IMR-90 (cell line): ENCODE measurements around the gene ADORA2A. TPM values are rescaled to one million over a fixed set of nuclear protein-coding genes. Genes with fewer than 3 reads are reported as not detected.
A peak's percentile ranks its signal among the peaks of the same experiment; 100 is the strongest.

ENCODE experiments used
- ATAC-seq: fragments of 200-7000 bp; cut with Tn5 transposase; 2 replicates; pipeline ENCODE4 v1.9.1; 2020; ENCODE audit warnings: low read depth, mild to moderate bottlenecking, moderate library complexity
- BruUV-seq: library from RNA; stranded (reverse); fragments of 400-500 nt; replicated peaks from 2 replicates; lab custom pipeline; 2021; lab: Mats Ljungman, UMichigan
- CTCF ChIA-PET: fragments of 300-600 bp; formaldehyde crosslinking; extraction: SDS; loops from one replicate; lab custom pipeline; 2021; ENCODE audit warnings: antibody characterized with exemption; lab: Yijun Ruan, JAX
- POLR2A ChIA-PET: fragments of 300-600 bp; sonication (Branson Sonifier 250); formaldehyde crosslinking; loops from one replicate; lab custom pipeline; 2022; ENCODE audit warnings: antibody characterized with exemption; ENCODE audit not compliant: unreplicated experiment; lab: Charles Lee
- DNase-seq: peaks from one replicate; pipeline ENCODE4 v3.0.0; 2013
- H2AFZ ChIP-seq: replicated peaks from 2 replicates; pipeline ENCODE3; 2013; ENCODE audit warnings: low read length, mild to moderate bottlenecking; ENCODE audit not compliant: poor library complexity
- H2AK5ac ChIP-seq: 2 replicates; pipeline ENCODE4 v1.6.1; 2013; ENCODE audit warnings: low read depth, low read length, inconsistent platforms
- H2AK9ac ChIP-seq: replicated peaks from 2 replicates; pipeline ENCODE3; 2013; ENCODE audit warnings: mild to moderate bottlenecking, low read depth, low read length, moderate library complexity; ENCODE audit not compliant: poor library complexity
- H2BK120ac ChIP-seq: 2 replicates; pipeline ENCODE4 v1.6.1; 2013; ENCODE audit warnings: low read depth, low read length, inconsistent platforms
- H2BK15ac ChIP-seq: 3 replicates; pipeline ENCODE4 v1.6.1; 2013; ENCODE audit warnings: low read depth, low read length, inconsistent platforms
- H2BK20ac ChIP-seq: 2 replicates; pipeline ENCODE4 v1.6.1; 2013; ENCODE audit warnings: low read depth, mild to moderate bottlenecking, inconsistent platforms, low read length, moderate library complexity
- H2BK5ac ChIP-seq: 2 replicates; pipeline ENCODE4 v1.6.1; 2013; ENCODE audit warnings: mild to moderate bottlenecking, low read depth, low read length, inconsistent platforms; ENCODE audit not compliant: poor library complexity, severe bottlenecking
- H3K14ac ChIP-seq: replicated peaks from 2 replicates; pipeline ENCODE4 v1.6.1; 2013; ENCODE audit warnings: low read depth, low read length, inconsistent platforms
- H3K18ac ChIP-seq: 2 replicates; pipeline ENCODE4 v1.6.1; 2013; ENCODE audit warnings: low read depth, low read length, control low read depth
- H3K23ac ChIP-seq: 2 replicates; pipeline ENCODE4 v1.6.1; 2013; ENCODE audit warnings: low read depth, low read length, inconsistent platforms
- H3K27ac ChIP-seq: 2 replicates; pipeline ENCODE4 v1.5.1; 2013; ENCODE audit warnings: mild to moderate bottlenecking, control low read depth, low read length; ENCODE audit not compliant: insufficient read depth
- H3K27me3 ChIP-seq: 2 replicates; pipeline ENCODE4 v1.6.1; 2013; ENCODE audit warnings: low read length; ENCODE audit not compliant: control insufficient read depth, insufficient read depth
- H3K36me3 ChIP-seq: 2 replicates; pipeline ENCODE4 v1.6.1; 2013; ENCODE audit warnings: low read length, mixed read lengths; ENCODE audit not compliant: control insufficient read depth, insufficient read depth
- H3K4ac ChIP-seq: 2 replicates; pipeline ENCODE4 v1.6.1; 2013; ENCODE audit warnings: low read depth, low read length, inconsistent platforms
- H3K4me1 ChIP-seq: 2 replicates; pipeline ENCODE4 v1.6.1; 2013; ENCODE audit warnings: low read length, mixed read lengths; ENCODE audit not compliant: control insufficient read depth, insufficient read depth
- H3K4me2 ChIP-seq: 2 replicates; pipeline ENCODE4 v1.6.1; 2013; ENCODE audit warnings: low read depth, mild to moderate bottlenecking, control low read depth, low read length, moderate library complexity
- H3K4me3 ChIP-seq: 2 replicates; pipeline ENCODE4 v1.5.1; 2013; ENCODE audit warnings: low read depth, mild to moderate bottlenecking, control low read depth, low read length, moderate library complexity; ENCODE audit not compliant: insufficient read depth
- H3K56ac ChIP-seq: 2 replicates; pipeline ENCODE4 v1.6.1; 2013; ENCODE audit warnings: low read length, inconsistent platforms; ENCODE audit not compliant: insufficient read depth; ENCODE audit errors: extremely low read depth
- H3K79me1 ChIP-seq, 2 experiments: 2 replicates each; pipeline ENCODE4 v1.6.1; 2013; ENCODE audit warnings: low read length in 2 of 2, inconsistent platforms in 1 of 2, low read depth in 1 of 2
- H3K9ac ChIP-seq: 2 replicates; pipeline ENCODE4 v1.6.1; 2013; ENCODE audit warnings: low read depth, low read length, control low read depth
- H3K9me1 ChIP-seq: 2 replicates; pipeline ENCODE4 v1.6.1; 2013; ENCODE audit warnings: low read length, inconsistent platforms; ENCODE audit not compliant: insufficient read depth
- H3K9me3 ChIP-seq: 2 replicates; pipeline ENCODE4 v1.6.1; 2013; ENCODE audit warnings: low read length; ENCODE audit not compliant: control insufficient read depth, insufficient read depth
- H4K20me1 ChIP-seq: 2 replicates; pipeline ENCODE4 v1.6.1; 2013; ENCODE audit warnings: low read length, inconsistent platforms; ENCODE audit not compliant: insufficient read depth
- H4K5ac ChIP-seq: 2 replicates; pipeline ENCODE4 v1.6.1; 2013; ENCODE audit warnings: mild to moderate bottlenecking, low read depth, low read length, control low read depth
- H4K8ac ChIP-seq, 2 experiments: 2 replicates each; pipeline ENCODE4 v1.6.1; 2013; ENCODE audit warnings: low read depth in 2 of 2, low read length in 2 of 2, control low read depth in 1 of 2, inconsistent platforms in 1 of 2
- H4K91ac ChIP-seq: 2 replicates; pipeline ENCODE4 v1.6.1; 2013; ENCODE audit warnings: low read depth, low read length, inconsistent platforms; ENCODE audit not compliant: insufficient read depth
- BHLHE40 ChIP-seq: fragments of 150-350 bp; IDR thresholded peaks from 2 replicates; pipeline ENCODE4 v1.6.1; 2016; ENCODE audit warnings: mild to moderate bottlenecking, low read depth, low read length
- CEBPB ChIP-seq: IDR thresholded peaks from 2 replicates; pipeline ENCODE4 v1.6.1; 2012; ENCODE audit warnings: low read depth, low read length, improper control_type of control experiment
- CHD1 ChIP-seq: IDR thresholded peaks from 2 replicates; pipeline ENCODE4 v1.6.1; 2012; ENCODE audit warnings: low read depth, low read length, improper control_type of control experiment
- FOS ChIP-seq: fragments of 150-350 bp; IDR thresholded peaks from 2 replicates; pipeline ENCODE4 v1.6.1; 2016; ENCODE audit warnings: low read depth, low read length
- MAFK ChIP-seq: IDR thresholded peaks from 2 replicates; pipeline ENCODE4 v1.6.1; 2012; ENCODE audit warnings: low read depth, low read length, improper control_type of control experiment
- MAZ ChIP-seq: IDR thresholded peaks from 2 replicates; pipeline ENCODE4 v1.6.1; 2012; ENCODE audit warnings: low read depth, mild to moderate bottlenecking, low read length, improper control_type of control experiment, moderate library complexity, borderline replicate concordance
- MXI1 ChIP-seq: IDR thresholded peaks from 2 replicates; pipeline ENCODE4 v1.6.1; 2012; ENCODE audit warnings: low read depth, mild to moderate bottlenecking, low read length, moderate library complexity, borderline replicate concordance
- NFE2L2 ChIP-seq: fragments of 150-350 bp; IDR thresholded peaks from 2 replicates; pipeline ENCODE4 v1.6.1; 2016; ENCODE audit warnings: low read depth, mild to moderate bottlenecking, low read length
- RAD21 ChIP-seq: IDR thresholded peaks from 2 replicates; pipeline ENCODE4 v1.6.1; 2012; ENCODE audit warnings: low read length, improper control_type of control experiment
- RCOR1 ChIP-seq: IDR thresholded peaks from 2 replicates; pipeline ENCODE4 v1.6.1; 2012; ENCODE audit warnings: mild to moderate bottlenecking, low read length, improper control_type of control experiment; ENCODE audit not compliant: insufficient replicate concordance
- RFX5 ChIP-seq: IDR thresholded peaks from 2 replicates; pipeline ENCODE4 v1.8.0; 2012; ENCODE audit warnings: low read depth, mild to moderate bottlenecking, low read length, moderate library complexity
- WGBS, 2 experiments: methylation state at CpG; one replicate each; pipeline versions ENCODE4 v1.1.5 to v1.1.7; 2013; ENCODE audit warnings: missing lambda C conversion rate in 2 of 2; ENCODE audit not compliant: insufficient read length in 1 of 2; ENCODE audit errors: extremely low coverage in 2 of 2; 5-methylcytosine and 5-hydroxymethylcytosine counted together
- dilution Hi-C: fragments of 300-500 bp; cut with HindIII; formaldehyde crosslinking; loops from one replicate; pipeline ENCODE4 v1.14.3; 2018; ENCODE audit warnings: low sequenced_read_pairs; ENCODE audit not compliant: unreplicated experiment
- in situ Hi-C: fragments of 300-500 bp; cut with MboI; formaldehyde crosslinking; loops from 3 replicates; pipeline ENCODE4 v1.14.3; 2019; ENCODE audit warnings: low sequenced_read_pairs, inconsistent platforms, mixed read lengths
- intact Hi-C: fragments of 100-400 bp; cut with micrococcal nuclease; formaldehyde crosslinking; loops from 2 replicates; pipeline ENCODE4 v1.10.0; 2022
- polyA plus RNA-seq, 3 experiments: library from polyadenylated mRNA; depleted of rRNA; stranded (reverse); fragments of >200 nt; gene quantifications; 2 replicates each; pipeline ENCODE4 v1.2.3, GENCODE V29; 2012; ENCODE audit warnings: low replicate concordance in 1 of 3
- total RNA-seq: library from RNA; depleted of rRNA; stranded (reverse); fragments of >200 nt; gene quantifications from 2 replicates; pipeline ENCODE4 v1.2.3, GENCODE V29; 2012
- TF ChIP-seq, protein P1 (sequence below): fragments of 150-350 bp; IDR thresholded peaks from 2 replicates; pipeline ENCODE4 v1.6.1; 2017; ENCODE audit warnings: mild to moderate bottlenecking, antibody characterized with exemption, low read length, low read depth

The ADORA2A gene
- total and polyA plus RNA-seq, 2 of the 4 experiments (the other 2 are of a cell fraction) = 0.36 to 1.1 TPM

DNA sequence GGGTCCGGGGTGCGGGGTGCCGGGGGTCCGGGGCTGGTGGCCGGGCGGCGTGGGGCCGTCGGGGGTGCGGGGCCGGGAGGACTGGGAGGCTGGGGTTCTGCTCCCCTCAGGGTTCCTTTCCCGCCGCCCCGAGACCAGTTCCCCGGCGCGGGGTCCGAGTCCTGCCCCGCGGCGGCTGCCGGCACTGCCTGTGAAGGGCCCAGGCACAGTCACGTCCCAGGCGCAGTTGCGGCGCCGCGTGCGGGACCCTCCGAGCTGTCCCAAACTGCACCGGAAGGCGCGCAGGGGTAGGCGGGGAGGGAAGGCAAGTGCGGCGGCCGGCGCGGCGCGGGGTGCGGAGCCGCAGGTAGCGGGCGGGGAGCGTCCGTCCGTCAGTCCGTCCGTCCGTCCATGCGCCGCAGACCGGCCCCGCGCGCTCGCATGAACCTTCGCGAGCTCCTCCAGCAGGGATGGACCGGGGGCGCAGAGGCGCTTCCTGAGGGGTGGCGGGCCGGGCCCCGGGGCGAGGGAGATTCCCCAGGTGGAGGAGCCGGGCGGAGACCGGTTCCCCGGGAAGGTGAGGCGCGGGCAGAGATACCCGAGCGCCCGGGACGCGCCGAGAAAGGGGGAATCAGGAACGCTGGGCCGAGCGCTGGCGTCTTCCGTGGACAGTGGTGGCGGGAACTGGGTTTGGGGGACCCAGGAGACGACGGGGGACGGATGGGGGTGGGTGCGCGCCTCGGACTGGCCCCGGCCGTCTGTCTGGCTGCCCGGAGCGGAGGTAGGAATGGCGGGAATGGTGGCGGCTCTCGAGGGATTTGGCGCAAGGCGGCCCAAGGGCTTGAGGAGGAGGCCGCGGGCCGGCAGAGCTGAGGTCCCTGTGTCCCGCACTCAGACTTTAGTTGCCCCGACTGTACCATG, 3.1 kb upstream of the ADORA2A start:
- POLR2A ChIA-PET = no interaction called here
- intact Hi-C loops (no loop called here), in situ Hi-C loops (no loop called here), dilution Hi-C loops (no loop called here)
- H2BK20ac ChIP-seq = no peak overlapping the region
- no peak overlapping the region for H3K18ac ChIP-seq
- TF ChIP-seq RCOR1 = no peak
- no peak for TF ChIP-seq CHD1
- TF ChIP-seq BHLHE40 = no peak
- TF ChIP-seq MXI1 = no peak
- TF ChIP-seq RFX5 = no peak
- TF ChIP-seq FOS = no peak
- TF ChIP-seq, protein P1, sequence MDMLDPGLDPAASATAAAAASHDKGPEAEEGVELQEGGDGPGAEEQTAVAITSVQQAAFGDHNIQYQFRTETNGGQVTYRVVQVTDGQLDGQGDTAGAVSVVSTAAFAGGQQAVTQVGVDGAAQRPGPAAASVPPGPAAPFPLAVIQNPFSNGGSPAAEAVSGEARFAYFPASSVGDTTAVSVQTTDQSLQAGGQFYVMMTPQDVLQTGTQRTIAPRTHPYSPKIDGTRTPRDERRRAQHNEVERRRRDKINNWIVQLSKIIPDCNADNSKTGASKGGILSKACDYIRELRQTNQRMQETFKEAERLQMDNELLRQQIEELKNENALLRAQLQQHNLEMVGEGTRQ = no peak
- TF ChIP-seq MAFK = no peak
- no peak for TF ChIP-seq MAZ
- TF ChIP-seq RAD21 = no peak
- TF ChIP-seq NFE2L2 = no peak
- no peak for TF ChIP-seq CEBPB
- no peak overlapping the region for H2BK120ac ChIP-seq
- H3K27ac ChIP-seq = no peak overlapping the region
- no peak overlapping the region for H4K91ac ChIP-seq
- no peak overlapping the region for H3K14ac ChIP-seq
- no peak overlapping the region for H4K8ac ChIP-seq
- H2AK5ac ChIP-seq = no peak overlapping the region
- no peak overlapping the region for H2BK15ac ChIP-seq
- no peaks in the 10 kb centered on the region for H3K4me1 ChIP-seq
- H3K4me2 ChIP-seq = peak overlapping the region; percentile 79
- H3K9me1 ChIP-seq = no peaks in the 10 kb centered on the region
- 9% methylated on average over 41 of the region's 105 CpGs; no CpG with 5 or more reads in 1 of the 2 experiments for WGBS, 2 experiments
- no peaks in the 10 kb centered on the region for H4K20me1 ChIP-seq
- H3K56ac ChIP-seq = no peak overlapping the region
- no peak overlapping the region for H3K23ac ChIP-seq
- no peak overlapping the region for H2BK5ac ChIP-seq
- peaks cover 33% of the 10 kb centered on the region for H3K27me3 ChIP-seq
- peak overlapping the region; percentile 68 for H3K4me3 ChIP-seq
- no peak for DNase-seq
- no peak overlapping the region for H3K9ac ChIP-seq
- peak overlapping the region; percentile 82 for H2AK9ac ChIP-seq
- peak; percentile 25 for ATAC-seq
- H3K36me3 ChIP-seq = no peaks in the 10 kb centered on the region
- no peaks in the 10 kb centered on the region for H3K79me1 ChIP-seq
- H3K9me3 ChIP-seq = no peaks in the 10 kb centered on the region
- BruUV-seq = no TSS peak
- CTCF ChIA-PET = interaction anchor here (0.6 to 1.4 kb wide), 5 partner anchors 19 to 105 kb away, joined by 3 to 6 read pairs (median 3); no protein-coding TSS in a partner anchor
- no peak overlapping the region for H4K5ac ChIP-seq
- H3K4ac ChIP-seq = no peak overlapping the region
- peak overlapping the region; percentile 92 for H2AFZ ChIP-seq
